ENCODE data around the gene COPE.

Gene COPE

GRCh38 chr19:18895038-18895823, 24.0 kb downstream of the COPE start:
- no peak for DNase-seq (ENCODE audit: low read depth)

- no peak for DNase-seq (ENCODE audit: low read depth)
Observed at GRCh38 chr19:18894254-18895037, 24.7 kb downstream of the COPE start.

GRCh38 chr19:18893587-18894253, 25.5 kb downstream of the COPE start:
- no peak for DNase-seq (ENCODE audit: low read depth)

GRCh38 chr19:18889949-18890745, 29.0 kb downstream of the COPE start:
- no peak for DNase-seq (ENCODE audit: low read depth)

GRCh38 chr19:18886972-18887371, 32.2 kb downstream of the COPE start:
- no peak for DNase-seq (ENCODE audit: low read depth)

- no peak for DNase-seq (ENCODE audit: low read depth)
Observed at GRCh38 chr19:18883526-18884304, 35.5 kb downstream of the COPE start.

GRCh38 chr19:18881491-18881890, 37.7 kb downstream of the COPE start:
- DNase-seq (ENCODE audit: low read depth): no peak

- no peak for DNase-seq (ENCODE audit: low read depth)
Observed at GRCh38 chr19:18879579-18880373, 39.4 kb downstream of the COPE start.

- DNase-seq (ENCODE audit: low read depth): no peak
Observed at GRCh38 chr19:18878858-18879578, 40.2 kb downstream of the COPE start.

- DNase-seq (ENCODE audit: low read depth): no peak
Observed at GRCh38 chr19:18878058-18878797, 41.0 kb downstream of the COPE start.

- DNase-seq (ENCODE audit: low read depth): no peak
Observed at GRCh38 chr19:18876865-18877264, 42.3 kb downstream of the COPE start.

- no peak for DNase-seq (ENCODE audit: low read depth)
Observed at GRCh38 chr19:18875726-18876125, 43.5 kb downstream of the COPE start.

GRCh38 chr19:18871543-18871942, 47.6 kb downstream of the COPE start:
- no peak for DNase-seq (ENCODE audit: low read depth)

GRCh38 chr19:18870531-18871172, 48.5 kb downstream of the COPE start:
- DNase-seq (ENCODE audit: low read depth): no peak

GRCh38 chr19:18869781-18870530, 49.2 kb downstream of the COPE start:
- DNase-seq (ENCODE audit: low read depth): no peak

GRCh38 chr19:18869023-18869618, 50.1 kb downstream of the COPE start:
- no peak for DNase-seq (ENCODE audit: low read depth)

- DNase-seq (ENCODE audit: low read depth): no peak
Observed at GRCh38 chr19:18868380-18869022, 50.7 kb downstream of the COPE start.

All from stimulated activated CD8-positive, alpha-beta memory T cell treated with anti-CD3 and anti-CD28 coated beads, Interleukin-7, amount 100 ng/mL, for 24 hours (primary cell).